Measurements from ENCODE around the gene XCR1. TPM values are rescaled to one million over a fixed set of nuclear protein-coding genes. Genes with fewer than 3 reads are reported as not detected.

XCR1 gene
- total and polyA plus RNA-seq, 2 experiments from 2014 or later, result not detected

DNA sequence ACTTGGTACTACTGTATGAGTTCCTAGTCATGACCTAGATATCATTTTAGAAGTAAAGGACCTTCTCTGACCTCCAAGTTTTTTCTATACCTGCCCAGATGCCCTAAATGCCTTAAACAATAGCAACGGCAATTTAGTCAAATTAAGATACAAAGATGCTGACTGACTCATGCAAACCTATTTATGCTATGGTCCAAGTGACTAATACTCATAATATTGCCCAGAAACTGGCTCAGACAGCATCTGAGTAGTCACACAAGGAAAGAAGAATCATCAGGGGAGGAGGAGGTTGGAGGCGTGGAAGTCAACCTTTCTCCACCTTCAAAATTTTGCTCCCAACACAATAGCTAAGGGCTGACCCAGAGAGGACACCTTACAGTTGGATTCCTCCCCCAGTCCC, 38.5 kb downstream of the XCR1 start:
- peaks cover 6% of the 10 kb centered on the region for H4K20me1 ChIP-seq (replicated peaks; ENCODE audit: insufficient read depth)
- peaks cover 23% of the 10 kb centered on the region for H3K4me1 ChIP-seq (ENCODE audit: insufficient read depth)
- H3K4me3 ChIP-seq, result no peak overlapping the region
- no peaks in the 10 kb centered on the region for H3K27me3 ChIP-seq (ENCODE audit: insufficient read depth)
- H3F3A ChIP-seq (replicated peaks; ENCODE audit: low read depth), result no peaks in the 10 kb centered on the region
- Mint-ChIP-seq H3K4me1 (peaks cover 30% of the 10 kb centered on the region), H3K4me3 (no peak overlapping the region), H3K27me3 (ENCODE audit: insufficient read depth, low read depth, poor library complexity) (peaks cover 9% of the 10 kb centered on the region), H3K9me3 (no peaks in the 10 kb centered on the region; the same call in 2 of the 3 replicates), H3K27ac (no peak overlapping the region), H3K36me3 (ENCODE audit: low read depth) (peaks cover 11% of the 10 kb centered on the region)
- no peak for ATAC-seq
- TF ChIP-seq, protein P1, sequence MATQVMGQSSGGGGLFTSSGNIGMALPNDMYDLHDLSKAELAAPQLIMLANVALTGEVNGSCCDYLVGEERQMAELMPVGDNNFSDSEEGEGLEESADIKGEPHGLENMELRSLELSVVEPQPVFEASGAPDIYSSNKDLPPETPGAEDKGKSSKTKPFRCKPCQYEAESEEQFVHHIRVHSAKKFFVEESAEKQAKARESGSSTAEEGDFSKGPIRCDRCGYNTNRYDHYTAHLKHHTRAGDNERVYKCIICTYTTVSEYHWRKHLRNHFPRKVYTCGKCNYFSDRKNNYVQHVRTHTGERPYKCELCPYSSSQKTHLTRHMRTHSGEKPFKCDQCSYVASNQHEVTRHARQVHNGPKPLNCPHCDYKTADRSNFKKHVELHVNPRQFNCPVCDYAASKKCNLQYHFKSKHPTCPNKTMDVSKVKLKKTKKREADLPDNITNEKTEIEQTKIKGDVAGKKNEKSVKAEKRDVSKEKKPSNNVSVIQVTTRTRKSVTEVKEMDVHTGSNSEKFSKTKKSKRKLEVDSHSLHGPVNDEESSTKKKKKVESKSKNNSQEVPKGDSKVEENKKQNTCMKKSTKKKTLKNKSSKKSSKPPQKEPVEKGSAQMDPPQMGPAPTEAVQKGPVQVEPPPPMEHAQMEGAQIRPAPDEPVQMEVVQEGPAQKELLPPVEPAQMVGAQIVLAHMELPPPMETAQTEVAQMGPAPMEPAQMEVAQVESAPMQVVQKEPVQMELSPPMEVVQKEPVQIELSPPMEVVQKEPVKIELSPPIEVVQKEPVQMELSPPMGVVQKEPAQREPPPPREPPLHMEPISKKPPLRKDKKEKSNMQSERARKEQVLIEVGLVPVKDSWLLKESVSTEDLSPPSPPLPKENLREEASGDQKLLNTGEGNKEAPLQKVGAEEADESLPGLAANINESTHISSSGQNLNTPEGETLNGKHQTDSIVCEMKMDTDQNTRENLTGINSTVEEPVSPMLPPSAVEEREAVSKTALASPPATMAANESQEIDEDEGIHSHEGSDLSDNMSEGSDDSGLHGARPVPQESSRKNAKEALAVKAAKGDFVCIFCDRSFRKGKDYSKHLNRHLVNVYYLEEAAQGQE (IDR thresholded peaks at IDR 0.05; ENCODE audit: unreplicated experiment), result no peak
- TF ChIP-seq, protein P2, sequence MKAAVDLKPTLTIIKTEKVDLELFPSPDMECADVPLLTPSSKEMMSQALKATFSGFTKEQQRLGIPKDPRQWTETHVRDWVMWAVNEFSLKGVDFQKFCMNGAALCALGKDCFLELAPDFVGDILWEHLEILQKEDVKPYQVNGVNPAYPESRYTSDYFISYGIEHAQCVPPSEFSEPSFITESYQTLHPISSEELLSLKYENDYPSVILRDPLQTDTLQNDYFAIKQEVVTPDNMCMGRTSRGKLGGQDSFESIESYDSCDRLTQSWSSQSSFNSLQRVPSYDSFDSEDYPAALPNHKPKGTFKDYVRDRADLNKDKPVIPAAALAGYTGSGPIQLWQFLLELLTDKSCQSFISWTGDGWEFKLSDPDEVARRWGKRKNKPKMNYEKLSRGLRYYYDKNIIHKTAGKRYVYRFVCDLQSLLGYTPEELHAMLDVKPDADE (IDR thresholded peaks at IDR 0.05), result no peak
- TF ChIP-seq, protein P3, sequence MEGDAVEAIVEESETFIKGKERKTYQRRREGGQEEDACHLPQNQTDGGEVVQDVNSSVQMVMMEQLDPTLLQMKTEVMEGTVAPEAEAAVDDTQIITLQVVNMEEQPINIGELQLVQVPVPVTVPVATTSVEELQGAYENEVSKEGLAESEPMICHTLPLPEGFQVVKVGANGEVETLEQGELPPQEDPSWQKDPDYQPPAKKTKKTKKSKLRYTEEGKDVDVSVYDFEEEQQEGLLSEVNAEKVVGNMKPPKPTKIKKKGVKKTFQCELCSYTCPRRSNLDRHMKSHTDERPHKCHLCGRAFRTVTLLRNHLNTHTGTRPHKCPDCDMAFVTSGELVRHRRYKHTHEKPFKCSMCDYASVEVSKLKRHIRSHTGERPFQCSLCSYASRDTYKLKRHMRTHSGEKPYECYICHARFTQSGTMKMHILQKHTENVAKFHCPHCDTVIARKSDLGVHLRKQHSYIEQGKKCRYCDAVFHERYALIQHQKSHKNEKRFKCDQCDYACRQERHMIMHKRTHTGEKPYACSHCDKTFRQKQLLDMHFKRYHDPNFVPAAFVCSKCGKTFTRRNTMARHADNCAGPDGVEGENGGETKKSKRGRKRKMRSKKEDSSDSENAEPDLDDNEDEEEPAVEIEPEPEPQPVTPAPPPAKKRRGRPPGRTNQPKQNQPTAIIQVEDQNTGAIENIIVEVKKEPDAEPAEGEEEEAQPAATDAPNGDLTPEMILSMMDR (conservative IDR thresholded peaks at IDR 0.05; ENCODE audit: low read depth in 2 of 2), result no peak
- TF ChIP-seq POLR2AphosphoS5 (IDR thresholded peaks at IDR 0.05; ENCODE audit: low read depth), result no peak
- no peak for DNase-seq (ENCODE audit: low spot score)
- no peak overlapping the region for H3K4me2 ChIP-seq
- H3K27ac ChIP-seq (ENCODE audit: low read depth), result no peak overlapping the region
- peaks cover 6% of the 10 kb centered on the region; the same call in 1 of the 2 replicates for H3K36me3 ChIP-seq (ENCODE audit: insufficient read depth)
- no peaks in the 10 kb centered on the region for H3K9me2 ChIP-seq (ENCODE audit: insufficient read depth)
- H3K79me2 ChIP-seq (replicated peaks; ENCODE audit: insufficient read depth), result peaks cover 74% of the 10 kb centered on the region
- H2AFZ ChIP-seq, result no peak overlapping the region

DNA sequence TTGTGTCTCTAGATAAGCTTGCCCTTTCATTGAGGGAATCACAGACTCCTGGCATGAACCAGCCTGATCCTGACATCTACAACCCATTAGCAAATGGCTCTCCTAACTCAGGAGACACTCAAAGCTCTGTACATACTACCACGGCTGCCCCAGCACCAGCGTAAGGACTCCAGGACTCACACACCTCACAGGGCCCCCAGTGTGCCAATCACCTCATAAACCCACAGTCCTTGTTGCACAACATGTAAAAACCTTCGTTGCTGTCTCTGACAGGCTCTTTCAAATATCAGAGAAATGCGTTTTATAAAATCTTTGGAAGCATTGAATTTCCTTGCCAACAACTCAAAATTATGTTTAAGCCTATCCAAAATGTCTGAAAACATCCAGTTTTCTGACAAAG, 38.9 kb downstream of the XCR1 start:
- Histone ChIP-seq H3K4me2 (no peak overlapping the region), H3K79me2 (replicated peaks; ENCODE audit: insufficient read depth) (peaks cover 69% of the 10 kb centered on the region), H4K20me1 (replicated peaks; ENCODE audit: insufficient read depth) (peaks cover 6% of the 10 kb centered on the region), H3K36me3 (ENCODE audit: insufficient read depth) (peaks cover 10% of the 10 kb centered on the region; the same call in 1 of the 2 replicates), H3F3A (replicated peaks; ENCODE audit: low read depth) (no peaks in the 10 kb centered on the region), H2AFZ (no peak overlapping the region), H3K9me2 (ENCODE audit: insufficient read depth) (no peaks in the 10 kb centered on the region), H3K27me3 (ENCODE audit: insufficient read depth) (no peaks in the 10 kb centered on the region), H3K4me1 (ENCODE audit: insufficient read depth) (peaks cover 21% of the 10 kb centered on the region), H3K4me3 (no peak overlapping the region), H3K27ac (ENCODE audit: low read depth) (no peak overlapping the region)
- Mint-ChIP-seq H3K36me3 (ENCODE audit: low read depth) (peaks cover 14% of the 10 kb centered on the region), H3K4me1 (peaks cover 26% of the 10 kb centered on the region), H3K9me3 (no peaks in the 10 kb centered on the region; the same call in 2 of the 3 replicates), H3K27me3 (ENCODE audit: insufficient read depth, low read depth, poor library complexity) (peaks cover 9% of the 10 kb centered on the region), H3K27ac (no peak overlapping the region), H3K4me3 (no peak overlapping the region)
- ATAC-seq (no peak), DNase-seq (ENCODE audit: low spot score) (no peak)
- TF ChIP-seq CREB1 (CRISPR knock-in tag; IDR thresholded peaks at IDR 0.05; ENCODE audit: low read depth), result no peak
- TF ChIP-seq, protein P3 (conservative IDR thresholded peaks at IDR 0.05; ENCODE audit: low read depth in 2 of 2), result no peak
- TF ChIP-seq, protein P1 (IDR thresholded peaks at IDR 0.05; ENCODE audit: unreplicated experiment), result no peak
- TF ChIP-seq, protein P2 (IDR thresholded peaks at IDR 0.05), result no peak
